Stimulated activated naive CD8-positive, alpha-beta T cell treated with anti-CD3 and anti-CD28 coated beads, Interleukin-15, Interleukin-2, amounts not matched to agents 100 ng/mL and 50 ng/mL, for 24 hours (primary cell): ENCODE measurements around the gene MMRN2.
"Not testable (repeated sequence)": the region's sequence is repeated elsewhere in the genome, so short reads cannot be mapped to it uniquely, and the experiment has no call there.

Experiments
- H3K27ac Mint-ChIP-seq: one replicate; pipeline ENCODE4 v1.8.0; 2021; ENCODE audit warnings: mild to moderate bottlenecking, mixed read lengths
- H3K27me3 Mint-ChIP-seq: one replicate; pipeline ENCODE4 v1.8.0; 2021; ENCODE audit warnings: mixed read lengths
- H3K36me3 Mint-ChIP-seq: one replicate; pipeline ENCODE4 v1.8.0; 2021; ENCODE audit warnings: low read depth, mixed read lengths
- H3K4me1 Mint-ChIP-seq: one replicate; pipeline ENCODE4 v1.8.0; 2021; ENCODE audit warnings: low read depth, mixed read lengths
- H3K4me3 Mint-ChIP-seq: one replicate; pipeline ENCODE4 v1.8.0; 2021; ENCODE audit warnings: mild to moderate bottlenecking, mixed read lengths
- H3K9me3 Mint-ChIP-seq: one replicate; pipeline ENCODE4 v1.8.0; 2021; ENCODE audit warnings: mixed read lengths

MMRN2 gene, protein sequence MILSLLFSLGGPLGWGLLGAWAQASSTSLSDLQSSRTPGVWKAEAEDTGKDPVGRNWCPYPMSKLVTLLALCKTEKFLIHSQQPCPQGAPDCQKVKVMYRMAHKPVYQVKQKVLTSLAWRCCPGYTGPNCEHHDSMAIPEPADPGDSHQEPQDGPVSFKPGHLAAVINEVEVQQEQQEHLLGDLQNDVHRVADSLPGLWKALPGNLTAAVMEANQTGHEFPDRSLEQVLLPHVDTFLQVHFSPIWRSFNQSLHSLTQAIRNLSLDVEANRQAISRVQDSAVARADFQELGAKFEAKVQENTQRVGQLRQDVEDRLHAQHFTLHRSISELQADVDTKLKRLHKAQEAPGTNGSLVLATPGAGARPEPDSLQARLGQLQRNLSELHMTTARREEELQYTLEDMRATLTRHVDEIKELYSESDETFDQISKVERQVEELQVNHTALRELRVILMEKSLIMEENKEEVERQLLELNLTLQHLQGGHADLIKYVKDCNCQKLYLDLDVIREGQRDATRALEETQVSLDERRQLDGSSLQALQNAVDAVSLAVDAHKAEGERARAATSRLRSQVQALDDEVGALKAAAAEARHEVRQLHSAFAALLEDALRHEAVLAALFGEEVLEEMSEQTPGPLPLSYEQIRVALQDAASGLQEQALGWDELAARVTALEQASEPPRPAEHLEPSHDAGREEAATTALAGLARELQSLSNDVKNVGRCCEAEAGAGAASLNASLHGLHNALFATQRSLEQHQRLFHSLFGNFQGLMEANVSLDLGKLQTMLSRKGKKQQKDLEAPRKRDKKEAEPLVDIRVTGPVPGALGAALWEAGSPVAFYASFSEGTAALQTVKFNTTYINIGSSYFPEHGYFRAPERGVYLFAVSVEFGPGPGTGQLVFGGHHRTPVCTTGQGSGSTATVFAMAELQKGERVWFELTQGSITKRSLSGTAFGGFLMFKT

GRCh38 chr10:86957471-86958115, at the start of gene MMRN2:
Gene MMRN2, minus strand, starts transcription at chr10:86957615. Its CDS starts 74 bp downstream, at chr10:86957541.
- Mint-ChIP-seq H3K27ac (no peak within 1 kb of the TSS), H3K4me3 (no peak within 1 kb of the TSS), H3K9me3 (no peaks in the 10 kb centered on the region), H3K36me3 (no peaks in the 10 kb centered on the region), H3K4me1 (no peaks in the 10 kb centered on the region), H3K27me3 (no peaks in the 10 kb centered on the region)

- not testable (repeated sequence) for H3K36me3 Mint-ChIP-seq, H3K27ac Mint-ChIP-seq, H3K27me3 Mint-ChIP-seq, H3K9me3 Mint-ChIP-seq, H3K4me1 Mint-ChIP-seq, H3K4me3 Mint-ChIP-seq
Observed at GRCh38 chr10:87007124-87007523, 49.7 kb upstream of the MMRN2 start.

- no peak overlapping the region for H3K27ac Mint-ChIP-seq
- H3K36me3 Mint-ChIP-seq: no peaks in the 10 kb centered on the region
Observed at GRCh38 chr10:87000491-87000890, 43.1 kb upstream of the MMRN2 start.

DNA sequence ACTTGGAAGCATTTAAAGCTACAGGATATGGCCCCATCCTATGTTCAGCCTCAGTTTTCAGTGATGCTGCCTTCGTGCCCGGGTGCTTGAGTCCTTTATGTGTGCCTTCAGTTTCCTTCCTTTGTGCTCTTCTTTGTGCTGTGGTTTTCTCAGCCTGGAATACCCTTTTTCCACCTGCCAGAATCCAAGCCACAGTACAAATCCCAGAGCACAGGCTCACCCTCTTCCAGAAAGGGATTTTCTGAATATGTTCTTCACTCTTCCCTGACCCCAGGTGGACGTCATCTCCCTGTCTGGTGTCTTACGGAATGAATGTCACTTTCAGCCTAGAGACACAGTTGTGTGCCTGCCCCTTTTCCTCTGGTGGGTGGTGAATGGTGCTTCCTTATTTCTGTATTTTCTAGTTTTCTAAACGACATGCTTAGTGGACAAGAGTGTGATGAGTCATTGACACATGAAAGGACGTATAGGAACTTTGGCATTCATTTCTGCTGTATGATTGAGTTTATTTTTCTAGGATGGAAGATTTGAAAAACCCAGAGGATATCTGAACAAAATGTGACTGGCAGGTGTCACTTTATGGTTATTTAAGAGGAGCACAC, 42.5 kb upstream of the MMRN2 start:
- not testable (repeated sequence) for H3K27me3 Mint-ChIP-seq, H3K4me1 Mint-ChIP-seq, H3K9me3 Mint-ChIP-seq, H3K36me3 Mint-ChIP-seq, H3K4me3 Mint-ChIP-seq, H3K27ac Mint-ChIP-seq

More at GRCh38 chr10:87000491-87000890, 43.1 kb upstream of the MMRN2 start:
- no peak overlapping the region for H3K4me3 Mint-ChIP-seq
- H3K9me3 Mint-ChIP-seq: no peaks in the 10 kb centered on the region
- no peaks in the 10 kb centered on the region for H3K4me1 Mint-ChIP-seq
- H3K27me3 Mint-ChIP-seq: no peaks in the 10 kb centered on the region

DNA sequence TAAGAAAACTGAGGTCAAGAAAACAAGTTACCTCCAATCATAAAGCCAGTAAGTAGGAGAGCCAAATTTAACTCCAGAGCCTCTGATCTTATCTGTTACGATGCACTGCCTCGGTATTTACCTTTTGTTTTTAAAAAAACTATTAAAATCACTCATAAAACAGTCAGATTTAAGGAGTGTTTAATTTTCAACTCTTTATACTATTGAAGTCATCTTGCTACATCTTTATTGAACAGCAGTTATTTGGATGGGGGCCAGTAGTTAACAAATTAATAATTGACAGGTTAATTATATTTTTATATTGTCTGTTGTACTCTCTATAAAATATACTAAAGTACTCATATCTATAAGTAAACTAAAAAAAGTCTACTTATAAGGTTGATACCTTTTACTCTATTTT, 35.5 kb upstream of the MMRN2 start:
- Mint-ChIP-seq H3K9me3 (no peaks in the 10 kb centered on the region), H3K4me1 (no peaks in the 10 kb centered on the region), H3K4me3 (no peak overlapping the region), H3K27me3 (peaks cover 14% of the 10 kb centered on the region), H3K27ac (no peak overlapping the region), H3K36me3 (no peaks in the 10 kb centered on the region)

DNA sequence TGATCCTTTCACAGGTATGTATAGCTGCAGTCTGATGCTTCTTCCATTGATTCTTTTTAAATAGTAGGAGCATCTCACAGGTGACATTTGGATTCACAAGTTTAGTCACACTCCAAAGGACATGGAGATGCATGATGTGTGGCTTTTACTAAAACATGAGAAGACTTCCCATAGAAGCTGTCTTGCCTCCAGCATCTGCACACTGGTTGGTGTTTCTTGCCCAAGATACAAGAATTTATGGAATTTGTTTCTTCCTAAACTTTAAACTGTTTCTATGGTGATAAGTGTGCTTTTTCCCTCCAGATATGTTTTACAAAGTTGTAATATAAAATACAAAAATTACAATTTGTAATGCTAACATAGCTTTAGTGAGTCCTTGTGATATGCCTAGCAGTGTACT, 35.0 kb upstream of the MMRN2 start:
- H3K36me3 Mint-ChIP-seq: no peaks in the 10 kb centered on the region
- H3K4me3 Mint-ChIP-seq: no peak overlapping the region
- no peak overlapping the region for H3K27ac Mint-ChIP-seq
- H3K4me1 Mint-ChIP-seq: no peaks in the 10 kb centered on the region
- H3K9me3 Mint-ChIP-seq: no peaks in the 10 kb centered on the region
- H3K27me3 Mint-ChIP-seq: peaks cover 14% of the 10 kb centered on the region

DNA sequence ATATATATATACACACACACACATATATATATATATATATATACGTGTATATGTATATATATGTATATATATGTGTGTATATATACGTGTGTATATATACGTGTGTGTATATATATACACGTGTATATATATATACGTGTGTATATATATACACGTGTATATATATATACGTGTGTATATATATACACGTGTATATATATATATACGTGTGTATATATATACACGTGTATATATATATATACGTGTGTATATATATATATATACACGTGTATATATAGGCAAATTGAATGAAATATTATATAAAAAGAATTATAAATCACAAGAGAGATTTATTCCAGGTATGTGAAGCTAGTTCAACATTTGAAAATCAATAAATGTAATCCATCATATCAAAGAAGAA, 33.9 kb upstream of the MMRN2 start:
- H3K4me3 Mint-ChIP-seq, H3K9me3 Mint-ChIP-seq, H3K27ac Mint-ChIP-seq, H3K4me1 Mint-ChIP-seq, H3K36me3 Mint-ChIP-seq: not testable (repeated sequence)
- peaks cover 14% of the 10 kb centered on the region for H3K27me3 Mint-ChIP-seq

DNA sequence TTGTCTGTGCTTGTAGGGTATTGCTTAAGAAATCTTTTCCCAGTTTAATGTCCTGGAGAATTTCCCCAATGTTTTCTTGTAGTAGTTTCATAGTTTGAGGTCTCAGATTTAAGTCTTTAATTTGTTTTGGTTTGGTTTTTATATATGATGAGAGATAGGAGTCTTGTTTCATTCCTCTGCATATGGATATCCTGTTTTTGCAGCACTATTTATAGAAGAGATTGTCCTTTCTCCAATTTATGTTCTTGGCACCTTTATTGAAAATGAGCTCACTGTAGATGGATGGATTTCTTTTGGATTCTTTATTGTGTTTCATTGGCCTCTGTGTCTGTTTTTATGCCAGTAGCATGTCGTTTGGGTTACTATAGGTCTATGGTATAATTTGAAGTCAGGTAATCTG, 31.1 kb upstream of the MMRN2 start:
- Mint-ChIP-seq H3K4me3 (no peak overlapping the region), H3K4me1 (no peaks in the 10 kb centered on the region), H3K27ac (no peak overlapping the region), H3K9me3 (no peaks in the 10 kb centered on the region), H3K36me3 (no peaks in the 10 kb centered on the region), H3K27me3 (peaks cover 14% of the 10 kb centered on the region)

DNA sequence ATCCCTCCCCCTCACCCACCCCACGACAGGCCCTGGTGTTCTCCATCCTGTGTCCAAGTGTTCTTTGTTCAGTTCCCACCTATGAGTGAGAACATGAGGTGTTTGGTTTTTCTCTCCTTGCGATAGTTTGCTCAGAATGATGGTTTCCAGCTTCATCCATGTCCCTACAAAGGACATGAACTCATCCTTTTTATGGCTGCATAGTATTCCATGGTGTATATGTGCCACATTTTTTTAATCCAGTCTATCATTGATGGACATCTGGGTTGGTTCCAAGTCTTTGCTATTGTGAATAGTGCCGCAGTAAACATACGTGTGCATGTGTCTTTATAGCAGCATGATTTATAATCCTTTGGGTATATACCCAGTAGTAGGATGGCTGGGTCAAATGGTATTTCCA, 27.1 kb upstream of the MMRN2 start:
- not testable (repeated sequence) for H3K27me3 Mint-ChIP-seq

DNA sequence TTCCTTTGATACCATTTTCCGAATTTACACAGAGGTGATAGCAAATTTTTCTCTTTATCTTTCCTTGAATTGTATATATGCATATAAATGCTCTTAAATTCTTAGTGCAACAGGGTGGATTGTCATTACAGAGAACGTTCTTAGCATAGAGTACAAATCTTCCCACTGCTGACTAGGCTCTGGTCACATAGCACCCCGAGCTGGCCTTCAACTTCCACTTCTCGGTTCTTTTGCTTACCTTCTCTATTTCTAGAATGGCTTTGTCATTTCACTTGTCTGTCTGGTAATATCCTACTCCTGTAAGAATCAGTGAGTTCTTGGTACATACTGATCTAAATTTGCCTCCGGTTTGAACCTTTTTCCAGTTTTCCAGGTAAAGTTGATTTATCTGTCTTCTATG, 24.3 kb upstream of the MMRN2 start:
- H3K27ac Mint-ChIP-seq: no peak overlapping the region
- H3K9me3 Mint-ChIP-seq: no peaks in the 10 kb centered on the region
- H3K4me3 Mint-ChIP-seq: no peak overlapping the region
- H3K4me1 Mint-ChIP-seq: no peaks in the 10 kb centered on the region
- H3K36me3 Mint-ChIP-seq: no peaks in the 10 kb centered on the region
- H3K27me3 Mint-ChIP-seq: no peaks in the 10 kb centered on the region

More for the DNA sequence above, 27.1 kb upstream of the MMRN2 start:
- not testable (repeated sequence) for H3K4me3 Mint-ChIP-seq, H3K9me3 Mint-ChIP-seq, H3K36me3 Mint-ChIP-seq, H3K27ac Mint-ChIP-seq, H3K4me1 Mint-ChIP-seq

- not testable (repeated sequence) for H3K36me3 Mint-ChIP-seq, H3K27ac Mint-ChIP-seq, H3K4me1 Mint-ChIP-seq, H3K27me3 Mint-ChIP-seq, H3K9me3 Mint-ChIP-seq, H3K4me3 Mint-ChIP-seq
Observed at GRCh38 chr10:86981020-86981419, 23.6 kb upstream of the MMRN2 start.

GRCh38 chr10:86979977-86980448, 22.6 kb upstream of the MMRN2 start:
- H3K4me3 Mint-ChIP-seq: no peak overlapping the region
- no peaks in the 10 kb centered on the region for H3K4me1 Mint-ChIP-seq
- no peaks in the 10 kb centered on the region for H3K27me3 Mint-ChIP-seq
- no peaks in the 10 kb centered on the region for H3K36me3 Mint-ChIP-seq
- H3K27ac Mint-ChIP-seq: no peak overlapping the region
- H3K9me3 Mint-ChIP-seq: no peaks in the 10 kb centered on the region

DNA sequence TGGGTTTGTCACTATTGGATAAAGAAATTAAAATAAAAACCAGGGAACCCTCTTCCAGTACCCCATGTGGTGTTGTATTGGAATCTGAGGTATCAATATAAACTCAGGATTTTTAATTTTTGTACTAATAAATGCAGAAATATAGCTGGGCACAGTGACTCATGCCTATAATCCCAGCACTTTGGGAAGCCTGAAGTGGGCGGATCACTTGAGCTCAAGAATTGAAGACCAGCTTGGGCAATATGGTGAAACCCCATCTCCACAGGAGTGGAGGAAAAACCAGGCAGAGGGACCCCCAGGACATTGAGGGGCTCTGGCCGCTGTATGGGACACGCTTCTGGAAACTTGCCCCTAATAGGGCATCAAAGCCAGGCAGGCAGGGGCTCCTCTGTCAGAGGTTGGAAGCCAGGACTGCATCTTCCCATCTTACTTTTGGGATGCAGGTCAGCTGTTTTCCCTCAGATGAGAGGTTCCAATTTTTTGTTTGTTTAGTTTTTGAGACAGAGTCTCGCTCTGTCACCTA, 21.9 kb upstream of the MMRN2 start:
- Mint-ChIP-seq H3K9me3 (no peaks in the 10 kb centered on the region), H3K4me1 (no peaks in the 10 kb centered on the region), H3K27me3 (no peaks in the 10 kb centered on the region), H3K36me3 (no peaks in the 10 kb centered on the region), H3K4me3 (no peak overlapping the region), H3K27ac (no peak overlapping the region)

DNA sequence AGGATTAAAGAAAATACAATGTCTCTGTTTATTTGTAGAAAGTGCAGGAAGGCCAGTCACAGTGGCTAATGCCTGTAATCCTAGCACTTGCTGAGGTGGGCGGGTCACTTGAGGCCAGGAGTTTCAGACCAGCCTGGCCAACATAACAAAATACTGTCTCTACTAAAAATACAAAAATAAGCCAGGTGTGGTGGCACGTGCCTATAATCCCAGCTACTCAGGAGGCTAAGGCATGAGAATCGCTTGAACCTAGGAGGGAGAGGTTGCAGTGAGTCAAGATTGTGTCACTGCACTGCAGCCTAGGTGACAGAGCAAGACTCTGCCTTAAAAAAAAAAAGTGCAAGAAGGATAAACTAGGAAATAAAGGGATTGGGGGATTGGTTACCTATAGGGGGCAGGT, 21.0 kb upstream of the MMRN2 start:
- not testable (repeated sequence) for H3K4me3 Mint-ChIP-seq, H3K9me3 Mint-ChIP-seq, H3K27me3 Mint-ChIP-seq, H3K4me1 Mint-ChIP-seq, H3K36me3 Mint-ChIP-seq, H3K27ac Mint-ChIP-seq
